Loucy (cell line): Measurements from ENCODE around the gene STIL.
A peak's percentile ranks its signal among the peaks of the same experiment; 100 is the strongest.

Experiments used
- H2AFZ ChIP-seq: fragments of 200-600 bp; sonication (generic); 2 replicates; pipeline ENCODE4 v1.6.0; 2016; ENCODE audit warnings: antibody characterized with exemption, mild to moderate bottlenecking, low read length, moderate library complexity
- H3F3A ChIP-seq: fragments of 200-600 bp; 2 replicates; pipeline ENCODE4 v1.6.0; 2016; ENCODE audit warnings: antibody characterized with exemption, low read depth, mild to moderate bottlenecking
- H3K27me3 ChIP-seq: fragments of 200-600 bp; sonication (generic); 2 replicates; pipeline ENCODE4 v1.6.1; 2014; ENCODE audit warnings: low read length, mild to moderate bottlenecking; ENCODE audit not compliant: insufficient read depth, poor library complexity, severe bottlenecking
- H3K36me3 ChIP-seq: fragments of 200-600 bp; sonication (generic); 2 replicates; pipeline ENCODE4 v1.6.1; 2016; ENCODE audit warnings: low read length; ENCODE audit not compliant: insufficient read depth
- H3K4me1 ChIP-seq: fragments of 200-600 bp; sonication (generic); 2 replicates; pipeline ENCODE4 v1.5.1; 2014; ENCODE audit warnings: low read length, mild to moderate bottlenecking; ENCODE audit not compliant: insufficient read depth, poor library complexity, severe bottlenecking
- H3K4me2 ChIP-seq: fragments of 200-600 bp; sonication (generic); 2 replicates; pipeline ENCODE4 v1.6.0; 2014; ENCODE audit warnings: antibody characterized with exemption, low read length, low read depth, mild to moderate bottlenecking; ENCODE audit not compliant: poor library complexity, severe bottlenecking
- H3K4me3 ChIP-seq: fragments of 200-600 bp; sonication (generic); 2 replicates; pipeline ENCODE4 v1.5.1; 2014; ENCODE audit warnings: low read length, mild to moderate bottlenecking, mixed read lengths; ENCODE audit not compliant: poor library complexity, severe bottlenecking
- H3K79me2 ChIP-seq: fragments of 200-600 bp; sonication (generic); 2 replicates; pipeline ENCODE4 v1.6.1; 2014; ENCODE audit warnings: low read length; ENCODE audit not compliant: insufficient read depth
- H3K9ac ChIP-seq: fragments of 200-600 bp; sonication (generic); 2 replicates; pipeline ENCODE4 v1.6.0; 2014; ENCODE audit warnings: mild to moderate bottlenecking, low read depth, low read length, moderate library complexity; ENCODE audit not compliant: poor library complexity, severe bottlenecking
- H3K9me2 ChIP-seq: fragments of 200-600 bp; sonication (generic); replicated peaks from 2 replicates; pipeline ENCODE4 v1.6.1; 2016; ENCODE audit warnings: low read depth, low read length, mixed read lengths
- H3K9me3 ChIP-seq: fragments of 200-600 bp; sonication (generic); 2 replicates; pipeline ENCODE4 v1.6.1; 2014; ENCODE audit warnings: mild to moderate bottlenecking, antibody characterized with exemption, low read length, low read depth; ENCODE audit not compliant: insufficient read depth
- H4K20me1 ChIP-seq: fragments of 200-600 bp; sonication (generic); 2 replicates; pipeline ENCODE4 v1.6.0; 2014; ENCODE audit warnings: antibody characterized with exemption, low read length, mild to moderate bottlenecking; ENCODE audit not compliant: insufficient read depth, poor library complexity, severe bottlenecking
- CTCF ChIP-seq: fragments of 200-600 bp; sonication (generic); conservative IDR thresholded peaks from 2 replicates; pipeline ENCODE4 v1.5.1; 2014; ENCODE audit warnings: mild to moderate bottlenecking, antibody characterized with exemption, low read length
- EZH2phosphoT487 ChIP-seq: fragments of 200-600 bp; IDR thresholded peaks from 2 replicates; pipeline ENCODE4 v1.6.1; 2018; ENCODE audit warnings: antibody characterized with exemption, mild to moderate bottlenecking, moderate library complexity, borderline replicate concordance

The STIL gene

GRCh38 chr1:47313915-47314664 lies at the start of gene STIL:
TSS of gene STIL (minus strand) at chr1:47314147. CDS start at chr1:47310319, 3,828 bp downstream.
- Histone ChIP-seq H4K20me1 (peaks cover 44% of the 10 kb centered on the region), H3K9ac (peak within 1 kb of the TSS; percentile 94), H3K4me2 (peak within 1 kb of the TSS; percentile 95), H3K36me3 (peaks cover 9% of the 10 kb centered on the region; the same call in 1 of the 2 replicates), H3F3A (peaks cover 6% of the 10 kb centered on the region; the same call in 1 of the 2 replicates), H3K79me2 (peaks cover 48% of the 10 kb centered on the region), H3K9me3 (no peaks in the 10 kb centered on the region), H2AFZ (peak within 1 kb of the TSS; percentile 87), H3K4me3 (peak within 1 kb of the TSS; percentile 94), H3K9me2 (no peaks in the 10 kb centered on the region), H3K27me3 (no peaks in the 10 kb centered on the region), H3K4me1 (peaks cover 32% of the 10 kb centered on the region)
- no peak for TF ChIP-seq EZH2phosphoT487
- TF ChIP-seq CTCF = no peak

GRCh38 chr1:47362828-47363227 lies 48.9 kb upstream of the STIL start:
- Histone ChIP-seq H3F3A (no peaks in the 10 kb centered on the region), H3K9me3 (no peaks in the 10 kb centered on the region), H3K36me3 (no peaks in the 10 kb centered on the region), H3K27me3 (no peaks in the 10 kb centered on the region), H3K4me1 (peaks cover 3% of the 10 kb centered on the region), H3K79me2 (peaks cover 60% of the 10 kb centered on the region; the same call in 1 of the 2 replicates), H4K20me1 (peaks cover 13% of the 10 kb centered on the region), H3K9ac (no peak overlapping the region), H2AFZ (no peak overlapping the region), H3K9me2 (no peaks in the 10 kb centered on the region), H3K4me3 (no peak overlapping the region), H3K4me2 (no peak overlapping the region)
- TF ChIP-seq CTCF = no peak
- TF ChIP-seq EZH2phosphoT487 = no peak

GRCh38 chr1:47361380-47361779 lies 47.4 kb upstream of the STIL start:
- H3K9me3 ChIP-seq = no peaks in the 10 kb centered on the region
- peaks cover 5% of the 10 kb centered on the region for H4K20me1 ChIP-seq
- peaks cover 3% of the 10 kb centered on the region for H3K4me1 ChIP-seq
- no peaks in the 10 kb centered on the region for H3K36me3 ChIP-seq
- H3K4me3 ChIP-seq = no peak overlapping the region
- TF ChIP-seq EZH2phosphoT487 (no peak), CTCF (no peak)
- H3K79me2 ChIP-seq = peaks cover 71% of the 10 kb centered on the region
- H3F3A ChIP-seq = no peaks in the 10 kb centered on the region
- no peak overlapping the region for H2AFZ ChIP-seq
- H3K27me3 ChIP-seq = no peaks in the 10 kb centered on the region
- H3K9ac ChIP-seq = no peak overlapping the region
- H3K4me2 ChIP-seq = no peak overlapping the region
- no peaks in the 10 kb centered on the region for H3K9me2 ChIP-seq
